Measurements from ENCODE around the gene CMIP. TPM values are rescaled to one million over a fixed set of nuclear protein-coding genes. Genes with fewer than 3 reads are reported as not detected.
A peak's percentile ranks its signal among the peaks of the same experiment; 100 is the strongest.

Gene CMIP
- total and polyA plus RNA-seq, 7 donors = 1.4 to 8.9 (median 4.1) TPM

GRCh38 chr16:81607006-81607405 is 162.4 kb downstream of the CMIP start:
- ATAC-seq (no peak), DNase-seq (no peak)
- Histone ChIP-seq H3K4me1 (no peaks in the 10 kb centered on the region), H3K27me3 (ENCODE audit: insufficient read depth in 3 of 3, low read length in 2 of 3) (peaks cover 0 to 4% (median 0%) of the 10 kb centered on the region in 3 donors), H3K4me3 (no peak overlapping the region), H3K36me3 (ENCODE audit: insufficient read depth in 1 of 2, low read depth in 1 of 2) (no peaks in the 10 kb centered on the region), H3K27ac (no peak overlapping the region), H3K9me3 (no peaks in the 10 kb centered on the region)
- 93 to 97% (median 95%) methylated on average over 12 of the region's 12 CpGs for WGBS, 3 donors
- intact Hi-C loops (cut with DNase I) = no loop called here
- no peak for TF ChIP-seq CTCF (IDR thresholded peaks at IDR 0.05)

GRCh38 chr16:81607805-81608522 is 163.4 kb downstream of the CMIP start:
- H3K36me3 ChIP-seq (ENCODE audit: insufficient read depth in 1 of 2, low read depth in 1 of 2) = no peaks in the 10 kb centered on the region
- H3K27me3 ChIP-seq (ENCODE audit: insufficient read depth in 3 of 3, low read length in 2 of 3) = peaks cover 0 to 4% (median 0%) of the 10 kb centered on the region in 3 donors
- no peak for TF ChIP-seq CTCF (IDR thresholded peaks at IDR 0.05)
- intact Hi-C loops (cut with DNase I) = no loop called here
- ATAC-seq = no peak
- H3K4me3 ChIP-seq = no peak overlapping the region
- no peak overlapping the region for H3K27ac ChIP-seq
- DNase-seq = no peak
- peaks cover 2% of the 10 kb centered on the region for H3K4me1 ChIP-seq
- 91 to 95% (median 94%) methylated on average over 6 of the region's 6 CpGs for WGBS, 3 donors
- no peaks in the 10 kb centered on the region for H3K9me3 ChIP-seq

GRCh38 chr16:81608523-81609209 is 164.1 kb downstream of the CMIP start:
- H3K27me3 ChIP-seq (ENCODE audit: insufficient read depth in 3 of 3, low read length in 2 of 3) = peaks cover 0 to 5% (median 4%) of the 10 kb centered on the region in 3 donors
- H3K36me3 ChIP-seq (ENCODE audit: insufficient read depth in 1 of 2, low read depth in 1 of 2) = no peaks in the 10 kb centered on the region
- TF ChIP-seq CTCF (IDR thresholded peaks at IDR 0.05) = no peak
- H3K27ac ChIP-seq = no peak overlapping the region
- H3K9me3 ChIP-seq = no peaks in the 10 kb centered on the region
- DNase-seq (peak in 1 of 2 donors; percentile 44), ATAC-seq (peak in 3 of 4 donors; percentile 45 to 66 (median 52))
- H3K4me1 ChIP-seq = peaks cover 7% of the 10 kb centered on the region
- intact Hi-C loops (cut with DNase I) = no loop called here
- WGBS, 3 donors = 77 to 82% (median 79%) methylated on average over 13 of the region's 13 CpGs
- H3K4me3 ChIP-seq = no peak overlapping the region

- peaks cover 0 to 9% (median 4%) of the 10 kb centered on the region in 3 donors for H3K27me3 ChIP-seq (ENCODE audit: insufficient read depth in 3 of 3, low read length in 2 of 3)
- no peak overlapping the region for H3K27ac ChIP-seq
- H3K4me1 ChIP-seq = peaks cover 11% of the 10 kb centered on the region
- intact Hi-C loops (cut with DNase I) = no loop called here
- no peak for DNase-seq
- H3K36me3 ChIP-seq (ENCODE audit: insufficient read depth in 1 of 2, low read depth in 1 of 2) = no peaks in the 10 kb centered on the region
- no peak overlapping the region for H3K4me3 ChIP-seq
- WGBS, 3 donors = 64 to 86% (median 71%) methylated on average over 11 of the region's 11 CpGs
- H3K9me3 ChIP-seq = no peaks in the 10 kb centered on the region
- TF ChIP-seq CTCF (IDR thresholded peaks at IDR 0.05) = no peak
- ATAC-seq = no peak
Observed at GRCh38 chr16:81609323-81609892, 164.8 kb downstream of the CMIP start.
